ENCODE measurements around the gene ACTR3C.
"Not testable (repeated sequence)": the region's sequence is repeated elsewhere in the genome, so short reads cannot be mapped to it uniquely, and the experiment has no call there.

Gene ACTR3C

DNA sequence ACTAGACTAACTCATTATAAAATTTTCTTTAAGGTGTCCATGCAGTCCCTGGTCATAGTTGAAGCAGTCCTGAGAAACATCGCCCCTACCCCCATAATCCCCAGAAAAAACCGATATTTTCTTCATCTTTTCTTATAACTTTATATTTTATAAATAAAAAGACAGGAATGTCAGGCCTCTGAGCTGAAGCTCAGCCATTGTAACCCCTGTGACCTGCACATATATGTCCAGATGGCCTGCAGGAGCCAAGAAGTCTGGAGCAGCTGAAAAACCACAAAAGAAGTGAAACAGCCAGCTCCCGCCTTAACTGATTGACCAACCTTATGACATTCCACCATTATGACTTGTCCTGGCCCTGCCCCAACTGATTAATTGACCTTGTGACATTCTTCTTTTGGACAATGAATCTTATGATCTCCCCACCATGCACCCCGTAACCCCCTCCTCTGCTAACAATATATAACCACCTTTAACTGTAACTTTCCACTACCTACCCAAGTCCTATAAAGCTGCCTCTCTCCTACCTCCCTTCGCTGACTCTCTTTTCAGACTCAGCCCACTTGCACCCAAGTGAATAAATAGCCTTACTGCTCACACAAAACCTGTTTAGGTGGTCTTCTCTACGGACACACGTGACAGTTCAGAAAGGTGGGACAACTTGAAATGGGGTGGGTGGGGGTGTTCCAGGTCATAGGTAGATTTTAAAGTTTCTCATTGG lies 10.5 kb downstream of the ACTR3C start:
- DNase-seq = not testable (repeated sequence)

DNA sequence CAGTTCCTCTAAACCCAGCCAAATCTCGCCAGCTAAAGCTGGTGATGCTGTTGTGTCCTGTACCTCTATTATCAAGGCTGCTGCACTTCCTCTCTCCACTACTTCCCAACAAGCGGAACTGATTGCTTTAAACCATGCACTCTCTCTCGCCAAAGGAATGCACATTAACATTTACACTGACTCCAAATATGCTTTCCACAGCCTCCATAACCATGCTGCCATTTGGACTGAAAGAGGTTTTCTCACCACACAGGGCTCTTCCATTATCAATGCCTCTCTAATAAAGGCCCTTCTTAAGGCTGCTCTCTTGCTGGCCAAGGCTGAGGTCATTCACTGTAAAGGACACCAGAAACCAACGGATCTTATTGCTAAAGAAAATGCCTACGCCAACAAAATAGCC lies 11.6 kb downstream of the ACTR3C start:
- DNase-seq = no peak

GRCh38 chr7:150311146-150311545 lies 12.2 kb downstream of the ACTR3C start:
- DNase-seq = no peak

DNA sequence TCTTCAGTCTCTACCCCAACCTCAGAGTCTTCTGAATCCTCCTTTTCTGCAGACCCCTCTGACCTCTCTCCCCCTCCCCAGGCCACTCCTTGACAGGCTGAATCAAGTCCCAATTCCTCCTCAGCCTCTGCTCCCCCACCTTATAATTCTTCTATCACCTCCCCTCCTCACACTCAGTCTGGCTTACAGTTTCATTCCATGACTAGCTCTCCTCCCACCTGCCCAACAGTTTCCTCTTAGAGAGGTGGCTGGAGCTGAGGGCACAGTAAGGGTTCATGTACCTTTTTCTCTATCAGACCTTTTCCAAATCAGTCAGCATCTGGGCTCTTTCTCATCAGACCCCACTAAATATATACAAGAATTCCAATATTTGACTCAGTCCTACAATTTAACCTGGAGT lies 14.8 kb downstream of the ACTR3C start:
- DNase-seq = no peak

- DNase-seq = no peak
Observed at GRCh38 chr7:150307904-150308303, 15.4 kb downstream of the ACTR3C start.

GRCh38 chr7:150307129-150307528 lies 16.2 kb downstream of the ACTR3C start:
- DNase-seq = no peak

DNA sequence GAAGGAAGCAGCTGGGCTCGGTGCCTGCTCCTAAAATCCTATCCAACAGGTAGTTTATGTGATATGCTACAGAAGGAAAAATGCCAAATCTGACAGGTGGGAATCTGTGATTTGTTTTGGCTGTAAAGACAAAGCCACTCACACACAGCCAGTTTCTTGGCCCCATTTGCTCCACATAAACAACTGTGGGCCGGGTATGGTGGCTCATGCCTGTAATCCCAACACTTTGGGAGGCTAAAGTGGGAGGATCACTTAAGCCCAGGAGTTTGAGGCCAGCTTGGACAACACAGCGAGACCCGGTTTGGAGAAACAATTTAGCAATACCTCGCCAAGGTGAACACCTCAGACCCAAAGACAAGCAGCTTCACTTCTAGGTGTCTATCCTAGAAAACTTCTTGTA lies 17.0 kb downstream of the ACTR3C start:
- DNase-seq = not testable (repeated sequence)

DNA sequence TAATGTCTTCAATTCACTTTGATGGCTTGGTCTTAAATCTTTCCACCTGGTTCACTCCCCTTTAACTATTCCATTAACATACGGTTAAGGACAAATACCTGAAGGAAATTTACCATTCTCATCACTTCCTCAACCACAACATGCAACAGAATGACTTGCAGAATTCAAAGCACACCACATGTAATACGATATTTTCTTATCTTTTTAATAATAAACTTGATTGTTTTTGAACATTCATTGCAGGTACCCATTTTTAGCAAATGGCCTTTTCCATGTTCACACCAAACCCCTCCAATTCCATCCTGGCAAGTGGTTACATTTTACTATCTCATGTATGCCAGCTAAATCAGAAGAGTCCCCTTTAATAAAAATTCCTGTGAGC lies 17.5 kb downstream of the ACTR3C start:
- DNase-seq = not testable (repeated sequence)

GRCh38 chr7:150305259-150305902 lies 18.0 kb downstream of the ACTR3C start:
- not testable (repeated sequence) for DNase-seq

- DNase-seq = not testable (repeated sequence)
Observed at GRCh38 chr7:150304499-150305258, 18.7 kb downstream of the ACTR3C start.

DNA sequence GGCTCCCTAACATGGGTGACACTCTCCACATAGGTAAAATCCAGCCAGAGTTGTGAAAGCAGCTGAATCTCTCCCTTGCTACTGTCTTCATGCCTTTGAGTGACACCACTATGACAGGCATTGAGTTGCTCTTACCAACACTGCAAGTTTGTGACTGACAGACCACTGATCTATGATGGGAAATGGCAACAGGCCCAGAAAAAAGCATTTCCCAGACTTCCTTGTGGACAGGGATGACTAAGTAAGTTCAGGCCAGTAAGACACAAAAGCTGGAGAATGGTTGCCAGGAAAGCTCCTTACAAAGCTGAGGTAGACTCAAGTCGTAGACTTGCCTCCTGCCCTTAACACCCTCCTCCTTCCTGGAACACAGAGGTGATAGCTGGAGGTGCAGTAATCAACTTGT lies 20.4 kb downstream of the ACTR3C start:
- DNase-seq = not testable (repeated sequence)

GRCh38 chr7:150297978-150298377 lies 25.4 kb downstream of the ACTR3C start:
- not testable (repeated sequence) for DNase-seq

GRCh38 chr7:150296802-150297201 lies 26.5 kb downstream of the ACTR3C start:
- DNase-seq = not testable (repeated sequence)

DNA sequence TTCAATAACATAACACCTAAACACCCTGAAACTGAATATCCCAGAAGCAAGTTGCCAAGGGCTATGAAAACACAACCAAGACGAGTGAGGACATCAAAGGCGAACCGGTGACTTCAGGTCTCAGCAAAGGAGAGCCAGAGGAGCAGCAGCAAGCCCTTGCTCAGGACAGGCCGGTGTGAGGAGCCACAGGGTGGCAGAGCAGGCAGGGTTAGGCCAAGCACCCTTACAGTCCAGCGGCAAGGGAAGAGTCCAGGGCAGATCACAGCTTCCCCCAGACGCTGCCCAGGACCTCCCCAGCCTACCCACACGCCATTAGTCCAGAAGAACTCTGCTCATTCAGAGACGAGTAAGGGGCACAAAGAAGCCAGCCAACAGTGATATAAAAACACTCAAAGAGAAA lies 27.7 kb downstream of the ACTR3C start:
- not testable (repeated sequence) for DNase-seq

- not testable (repeated sequence) for DNase-seq
Observed at GRCh38 chr7:150295027-150295426, 28.3 kb downstream of the ACTR3C start.

DNA sequence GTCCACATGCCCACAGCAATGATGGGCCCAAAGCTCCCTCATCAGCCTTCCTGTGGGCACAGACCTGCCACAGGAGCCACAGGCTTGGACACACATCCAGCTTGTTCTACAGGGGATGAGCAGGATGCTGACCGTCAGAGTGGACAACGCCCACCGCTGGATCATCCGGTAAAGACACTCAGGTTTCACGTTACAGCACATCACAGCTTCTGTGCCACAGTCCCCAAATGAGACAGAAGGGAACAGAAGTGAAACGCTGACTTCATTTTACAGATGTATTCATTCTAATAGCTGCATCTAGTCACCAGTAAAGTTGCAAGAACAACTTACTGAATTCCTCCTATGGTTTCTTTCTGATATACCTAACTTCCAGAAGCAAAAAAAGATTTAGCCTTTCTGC lies 33.0 kb downstream of the ACTR3C start:
- not testable (repeated sequence) for DNase-seq

GRCh38 chr7:150288816-150289215 lies 34.5 kb downstream of the ACTR3C start:
- not testable (repeated sequence) for DNase-seq

GRCh38 chr7:150287815-150288214 lies 35.5 kb downstream of the ACTR3C start:
- DNase-seq = not testable (repeated sequence)

- peak in 1 of 2 donors; percentile 9 for DNase-seq
Observed at GRCh38 chr7:150285849-150286754, 37.2 kb downstream of the ACTR3C start.

GRCh38 chr7:150283608-150284007 lies 39.7 kb downstream of the ACTR3C start:
- not testable (repeated sequence) for DNase-seq

- peak; percentile 30 to 46 for DNase-seq
Observed at GRCh38 chr7:150283111-150283510, 40.2 kb downstream of the ACTR3C start.

- DNase-seq = not testable (repeated sequence)
Observed at GRCh38 chr7:150281681-150282403, 41.5 kb downstream of the ACTR3C start.
